Suprapubic skin (tissue), 4 donors: ENCODE measurements around the gene TSEN54. TPM values are rescaled to one million over a fixed set of nuclear protein-coding genes. Genes with fewer than 3 reads are reported as not detected.

Experiments
- DNase-seq, 2 donors: peaks; one replicate each; pipeline ENCODE4 v3.0.0-alpha.2; 2019; ENCODE audit warnings: low spot score in 2 of 2
- H3K27ac ChIP-seq: fragments of 200-600 bp; sonication (generic); one replicate; pipeline ENCODE4 v1.5.1; 2019
- H3K27me3 ChIP-seq: fragments of 200-600 bp; sonication (generic); one replicate; pipeline ENCODE4 v1.5.1; 2019
- H3K36me3 ChIP-seq: fragments of 200-600 bp; sonication (generic); one replicate; pipeline ENCODE4 v1.5.1; 2019
- H3K4me1 ChIP-seq: fragments of 200-600 bp; sonication (generic); one replicate; pipeline ENCODE4 v1.5.1; 2019
- H3K4me3 ChIP-seq: fragments of 200-600 bp; sonication (generic); one replicate; pipeline ENCODE4 v1.5.1; 2019; ENCODE audit warnings: mild to moderate bottlenecking
- H3K9me3 ChIP-seq: fragments of 200-600 bp; sonication (generic); one replicate; pipeline ENCODE4 v1.5.1; 2019
- EP300 ChIP-seq: sonication (generic); formaldehyde crosslinking; IDR thresholded peaks from one replicate; pipeline ENCODE4 v1.6.1; 2017; ENCODE audit warnings: antibody characterized with exemption
- POLR2A ChIP-seq, 2 donors: fragments of 450-650 bp; IDR thresholded peaks; one replicate each; pipeline ENCODE4 v1.6.1; 2017; ENCODE audit warnings: antibody characterized with exemption in 2 of 2, mild to moderate bottlenecking in 2 of 2, moderate library complexity in 2 of 2
- POLR2AphosphoS5 ChIP-seq, 3 donors: sonication (generic); formaldehyde crosslinking; IDR thresholded peaks; one replicate each; pipeline ENCODE4 v1.6.1; 2017; ENCODE audit warnings: antibody characterized with exemption in 3 of 3
- WGBS: methylation state at CpG from one replicate; pipeline ENCODE4 v1.1.5; 2018; 5-methylcytosine and 5-hydroxymethylcytosine counted together
- total RNA-seq, 4 donors: library from RNA; depleted of rRNA; stranded (reverse); fragments of >200 nt; gene quantifications; one replicate each; pipeline ENCODE4 v1.1.0, GENCODE V29; 2016
- TF ChIP-seq, protein P1 (sequence below), 2 donors: fragments of 200-600 bp in 1 of 2; fragments of 450-650 bp in 1 of 2; sonication (generic) in 1 of 2; IDR thresholded peaks; one replicate each; pipeline ENCODE4 v1.5.1; 2016 to 2019; ENCODE audit warnings: antibody characterized with exemption in 2 of 2, mild to moderate bottlenecking in 1 of 2, moderate library complexity in 1 of 2

TSEN54 gene
- total RNA-seq, 4 donors from 2014 or later = 53.9 to 73.5 (median 62.9) TPM

GRCh38 chr17:75565066-75565465, 48.7 kb downstream of the TSEN54 start:
- Histone ChIP-seq H3K4me3 (no peak overlapping the region), H3K4me1 (peaks cover 8% of the 10 kb centered on the region), H3K36me3 (peaks cover 48% of the 10 kb centered on the region), H3K27ac (no peak overlapping the region), H3K9me3 (no peaks in the 10 kb centered on the region), H3K27me3 (no peaks in the 10 kb centered on the region)
- no peak for DNase-seq
- TF ChIP-seq EP300 (no peak), POLR2A (IDR thresholded peaks at IDR 0.05) (no peak), POLR2AphosphoS5 (IDR thresholded peaks at IDR 0.05) (no peak)
- TF ChIP-seq, protein P1, sequence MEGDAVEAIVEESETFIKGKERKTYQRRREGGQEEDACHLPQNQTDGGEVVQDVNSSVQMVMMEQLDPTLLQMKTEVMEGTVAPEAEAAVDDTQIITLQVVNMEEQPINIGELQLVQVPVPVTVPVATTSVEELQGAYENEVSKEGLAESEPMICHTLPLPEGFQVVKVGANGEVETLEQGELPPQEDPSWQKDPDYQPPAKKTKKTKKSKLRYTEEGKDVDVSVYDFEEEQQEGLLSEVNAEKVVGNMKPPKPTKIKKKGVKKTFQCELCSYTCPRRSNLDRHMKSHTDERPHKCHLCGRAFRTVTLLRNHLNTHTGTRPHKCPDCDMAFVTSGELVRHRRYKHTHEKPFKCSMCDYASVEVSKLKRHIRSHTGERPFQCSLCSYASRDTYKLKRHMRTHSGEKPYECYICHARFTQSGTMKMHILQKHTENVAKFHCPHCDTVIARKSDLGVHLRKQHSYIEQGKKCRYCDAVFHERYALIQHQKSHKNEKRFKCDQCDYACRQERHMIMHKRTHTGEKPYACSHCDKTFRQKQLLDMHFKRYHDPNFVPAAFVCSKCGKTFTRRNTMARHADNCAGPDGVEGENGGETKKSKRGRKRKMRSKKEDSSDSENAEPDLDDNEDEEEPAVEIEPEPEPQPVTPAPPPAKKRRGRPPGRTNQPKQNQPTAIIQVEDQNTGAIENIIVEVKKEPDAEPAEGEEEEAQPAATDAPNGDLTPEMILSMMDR (IDR thresholded peaks at IDR 0.05) = no peak
- WGBS = 55% methylated on average over 6 of the region's 7 CpGs

DNA sequence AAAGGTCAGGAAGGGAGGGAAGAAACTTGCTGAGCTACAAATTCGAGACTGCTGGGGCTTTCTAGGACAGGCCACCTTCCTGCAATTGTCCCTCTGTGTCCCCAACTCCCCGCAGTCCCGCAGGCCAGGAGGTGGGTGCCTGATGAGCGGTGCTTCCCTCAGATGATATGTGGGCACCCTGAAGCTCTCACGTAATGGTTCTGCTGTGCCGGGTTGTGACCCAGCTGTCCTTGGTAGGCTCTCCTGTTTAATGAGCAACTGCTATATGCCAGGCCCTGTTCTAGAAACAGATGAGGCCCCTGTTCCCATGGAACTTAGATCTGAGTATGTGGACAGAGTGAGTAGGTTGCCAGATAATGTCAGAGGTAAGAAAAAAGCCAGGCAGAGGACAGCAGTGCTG, 49.3 kb downstream of the TSEN54 start:
- Histone ChIP-seq H3K27me3 (no peaks in the 10 kb centered on the region), H3K36me3 (peaks cover 52% of the 10 kb centered on the region)

DNA sequence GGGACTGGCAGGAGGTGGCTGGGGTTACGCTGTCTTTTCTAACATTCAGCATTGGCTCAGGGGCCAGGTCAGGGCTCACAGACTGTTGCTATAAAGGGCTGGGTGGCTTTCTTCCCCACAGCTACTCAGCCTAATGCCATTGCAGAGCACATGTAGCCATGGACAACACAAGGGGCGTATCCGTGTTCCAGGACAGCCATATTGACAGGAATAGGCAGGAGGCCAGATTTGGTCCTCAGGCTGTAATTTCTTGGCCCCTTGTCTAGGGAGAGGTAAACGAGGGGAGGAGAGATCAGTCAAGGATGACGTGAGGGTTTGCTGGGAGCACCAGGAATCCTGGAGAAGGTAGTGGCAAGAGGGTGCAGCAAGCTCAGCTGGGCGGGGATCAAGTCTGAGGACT, 50.1 kb downstream of the TSEN54 start:
- Histone ChIP-seq H3K4me3 (no peak overlapping the region), H3K4me1 (peaks cover 9% of the 10 kb centered on the region), H3K36me3 (peaks cover 54% of the 10 kb centered on the region), H3K27ac (no peak overlapping the region), H3K9me3 (no peaks in the 10 kb centered on the region), H3K27me3 (no peaks in the 10 kb centered on the region)
- DNase-seq = no peak
- WGBS = 62% methylated on average over 6 of the region's 6 CpGs
- TF ChIP-seq POLR2AphosphoS5 (IDR thresholded peaks at IDR 0.05) (no peak), POLR2A (IDR thresholded peaks at IDR 0.05) (no peak), EP300 (no peak)
- TF ChIP-seq, protein P1 (IDR thresholded peaks at IDR 0.05) = no peak

More for the DNA sequence above, 49.3 kb downstream of the TSEN54 start:
- H3K4me1 ChIP-seq = peaks cover 8% of the 10 kb centered on the region
- no peak overlapping the region for H3K27ac ChIP-seq
- H3K9me3 ChIP-seq = no peaks in the 10 kb centered on the region
- H3K4me3 ChIP-seq = no peak overlapping the region
- 87% methylated on average over 5 of the region's 6 CpGs for WGBS
- DNase-seq = no peak
- TF ChIP-seq POLR2A (IDR thresholded peaks at IDR 0.05) = no peak
- TF ChIP-seq POLR2AphosphoS5 (IDR thresholded peaks at IDR 0.05) = no peak
- TF ChIP-seq, protein P1 (IDR thresholded peaks at IDR 0.05) = no peak
- no peak for TF ChIP-seq EP300

DNA sequence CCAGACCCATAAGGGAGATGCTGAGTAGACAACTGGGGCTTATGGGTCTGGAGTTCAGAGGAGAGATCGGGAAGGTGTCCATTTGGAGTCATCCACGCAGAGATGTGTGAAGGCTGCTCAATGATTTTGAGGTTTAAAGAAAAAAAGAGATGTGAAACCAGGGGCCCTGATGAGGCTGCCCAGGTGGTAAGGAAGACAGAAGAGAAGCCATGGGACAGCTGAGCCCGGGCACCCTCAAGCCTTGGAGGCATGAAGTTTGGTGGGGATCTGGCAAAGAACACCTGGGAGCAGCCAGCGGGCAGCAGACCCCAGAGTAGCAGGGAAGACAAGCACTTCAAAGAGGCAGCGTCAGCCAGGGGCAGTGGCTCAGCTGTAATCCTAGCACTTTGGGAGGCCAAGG, 50.5 kb downstream of the TSEN54 start:
- no peak for TF ChIP-seq POLR2A (IDR thresholded peaks at IDR 0.05)
- TF ChIP-seq POLR2AphosphoS5 (IDR thresholded peaks at IDR 0.05) = no peak
- no peak for TF ChIP-seq EP300
- TF ChIP-seq, protein P1 (IDR thresholded peaks at IDR 0.05) = no peak
- peaks cover 58% of the 10 kb centered on the region for H3K36me3 ChIP-seq
- 96% methylated on average over 5 of the region's 5 CpGs for WGBS

DNA sequence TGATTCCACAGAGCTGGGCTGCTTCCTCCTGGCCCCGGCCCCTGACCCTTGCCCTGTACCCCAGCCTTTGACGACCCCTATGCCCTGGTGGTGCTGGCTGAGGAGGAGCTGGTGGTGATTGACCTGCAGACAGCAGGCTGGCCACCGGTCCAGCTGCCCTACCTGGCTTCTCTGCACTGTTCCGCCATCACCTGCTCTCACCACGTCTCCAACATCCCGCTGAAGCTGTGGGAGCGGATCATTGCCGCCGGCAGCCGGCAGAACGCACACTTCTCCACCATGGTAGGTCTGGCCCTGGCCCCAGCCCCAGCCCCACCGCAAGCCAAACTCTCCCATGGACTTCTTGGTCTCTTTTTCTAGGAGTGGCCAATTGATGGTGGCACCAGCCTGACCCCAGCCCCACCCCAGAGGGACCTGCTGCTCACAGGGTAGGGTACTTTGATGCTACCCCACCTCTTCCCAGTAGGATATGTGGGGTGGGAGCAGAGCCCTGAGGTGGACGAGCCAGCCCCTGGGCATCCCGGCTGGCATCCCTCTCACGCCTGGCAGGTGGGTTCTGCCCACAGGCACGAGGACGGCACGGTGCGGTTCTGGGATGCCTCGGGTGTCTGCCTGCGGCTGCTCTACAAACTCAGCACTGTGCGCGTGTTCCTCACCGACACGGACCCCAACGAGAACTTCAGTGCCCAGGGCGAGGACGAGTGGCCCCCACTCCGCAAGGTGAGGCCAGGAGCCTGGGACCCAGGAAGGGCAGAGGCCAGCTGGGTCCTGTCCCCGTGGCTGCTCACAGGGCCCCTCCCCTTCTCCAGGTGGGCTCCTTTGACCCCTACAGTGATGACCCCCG, 52.3 kb downstream of the TSEN54 start:
- WGBS = 91% methylated on average over 13 of the region's 31 CpGs

More for the DNA sequence above, 50.5 kb downstream of the TSEN54 start:
- no peak overlapping the region for H3K27ac ChIP-seq
- peaks cover 11% of the 10 kb centered on the region for H3K4me1 ChIP-seq
- H3K4me3 ChIP-seq = no peak overlapping the region
- no peak for DNase-seq
- no peaks in the 10 kb centered on the region for H3K9me3 ChIP-seq
- H3K27me3 ChIP-seq = no peaks in the 10 kb centered on the region

More for the DNA sequence above, 52.3 kb downstream of the TSEN54 start:
- no peak for TF ChIP-seq POLR2AphosphoS5 (IDR thresholded peaks at IDR 0.05)
- peaks cover 54% of the 10 kb centered on the region for H3K36me3 ChIP-seq
- H3K27ac ChIP-seq = no peak overlapping the region
- no peaks in the 10 kb centered on the region for H3K9me3 ChIP-seq
- no peak for DNase-seq
- peaks cover 11% of the 10 kb centered on the region for H3K4me1 ChIP-seq
- no peaks in the 10 kb centered on the region for H3K27me3 ChIP-seq
- no peak overlapping the region for H3K4me3 ChIP-seq
